D341Med (cell line): ENCODE results near the gene CBFA2T3.

ENCODE experiments used
- DNase-seq: peaks from one replicate; pipeline ENCODE4 v3.0.0; 2012; ENCODE audit warnings: low spot score

CBFA2T3 gene

DNA sequence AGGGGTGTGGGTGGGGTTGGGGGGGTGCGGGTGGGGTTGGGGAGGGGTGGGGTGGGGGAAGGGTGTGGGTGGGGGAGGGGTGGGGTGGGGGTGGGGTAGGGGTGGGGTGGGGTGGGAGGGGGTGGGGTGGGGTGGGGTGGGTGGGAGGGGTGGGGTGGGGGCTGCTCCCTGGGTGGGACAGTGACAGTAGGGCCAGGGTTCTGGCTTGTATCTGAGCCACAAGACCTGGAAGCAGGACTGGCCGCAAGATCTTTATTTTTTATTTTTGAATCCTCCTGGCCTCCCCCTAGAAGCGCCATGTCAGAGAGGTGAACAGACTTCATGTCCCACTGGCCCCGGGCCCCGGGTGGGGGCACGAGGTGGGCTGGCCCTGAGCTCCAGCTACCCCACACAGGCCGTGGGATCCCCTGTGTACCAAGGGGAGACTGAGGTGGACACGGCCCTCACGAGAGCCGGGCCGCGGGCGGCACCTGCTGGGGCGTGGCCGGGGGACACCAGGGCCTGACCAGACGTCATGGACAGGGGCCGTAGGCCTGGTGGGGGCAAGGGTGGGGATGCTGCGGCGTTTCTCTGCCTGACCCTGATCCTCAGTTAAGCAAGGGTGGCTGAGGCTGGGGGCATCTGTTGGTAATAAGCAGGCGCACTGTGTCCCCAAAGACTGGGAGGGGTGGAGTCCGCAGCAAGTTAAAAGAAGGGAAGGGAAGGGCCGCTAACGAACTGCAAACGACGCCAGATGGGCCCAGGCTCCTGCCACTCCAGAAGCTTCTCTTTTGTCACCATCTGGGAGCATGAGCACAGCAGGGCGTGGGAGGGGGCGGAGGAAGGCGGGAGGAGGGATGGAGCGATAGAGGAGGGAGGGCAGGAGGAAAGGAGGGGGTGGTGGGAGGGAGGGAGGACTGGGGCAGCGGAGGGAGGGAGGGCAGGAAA lies 88.3 kb downstream of the CBFA2T3 start:
- peak; percentile 79 for DNase-seq

DNA sequence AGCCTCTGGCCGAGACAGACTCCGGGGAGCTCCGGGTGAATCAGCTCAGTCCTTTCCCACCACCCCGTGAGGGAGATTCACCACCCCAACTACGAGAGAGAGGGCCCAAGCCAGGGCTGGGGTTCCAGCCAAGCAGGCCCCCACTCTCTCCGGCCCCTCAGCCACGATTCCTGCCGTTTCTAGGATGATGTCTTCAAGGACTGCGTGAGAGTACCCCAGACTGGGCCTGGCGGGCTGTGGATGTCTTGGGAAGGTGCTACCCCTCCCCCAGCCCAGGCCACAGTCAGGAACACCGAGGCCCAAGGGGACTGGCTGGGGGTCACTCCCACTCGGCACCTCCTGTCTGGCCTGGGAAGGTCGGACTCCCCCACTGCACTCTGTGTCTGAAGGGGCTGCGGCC lies 89.0 kb downstream of the CBFA2T3 start:
- no peak for DNase-seq

- no peak for DNase-seq
Measured at GRCh38 chr16:88886845-88887521, 90.0 kb downstream of the CBFA2T3 start.

DNA sequence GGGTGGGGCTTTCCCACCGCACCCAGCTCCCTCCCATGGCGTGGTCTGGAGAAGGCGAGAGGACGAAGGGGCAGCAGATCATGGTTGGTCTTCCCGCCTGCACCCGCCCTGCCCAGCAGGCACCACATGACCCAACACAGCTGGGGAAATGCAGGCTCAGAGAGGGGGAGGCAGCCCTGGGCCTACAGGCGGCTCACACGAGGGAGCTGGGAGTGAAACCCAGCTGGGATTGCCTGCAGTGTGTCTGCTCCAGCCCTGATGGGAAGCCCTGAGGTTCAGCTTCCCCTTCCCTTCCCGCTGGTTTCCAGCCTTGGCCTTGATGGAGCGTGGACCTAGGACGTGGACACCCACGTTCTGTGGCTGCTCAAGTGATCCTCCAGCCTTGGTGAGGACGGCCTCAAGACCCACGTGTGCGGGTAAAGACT lies 90.6 kb downstream of the CBFA2T3 start:
- no peak for DNase-seq

GRCh38 chr16:88885693-88886280 lies 91.2 kb downstream of the CBFA2T3 start:
- DNase-seq: no peak

DNA sequence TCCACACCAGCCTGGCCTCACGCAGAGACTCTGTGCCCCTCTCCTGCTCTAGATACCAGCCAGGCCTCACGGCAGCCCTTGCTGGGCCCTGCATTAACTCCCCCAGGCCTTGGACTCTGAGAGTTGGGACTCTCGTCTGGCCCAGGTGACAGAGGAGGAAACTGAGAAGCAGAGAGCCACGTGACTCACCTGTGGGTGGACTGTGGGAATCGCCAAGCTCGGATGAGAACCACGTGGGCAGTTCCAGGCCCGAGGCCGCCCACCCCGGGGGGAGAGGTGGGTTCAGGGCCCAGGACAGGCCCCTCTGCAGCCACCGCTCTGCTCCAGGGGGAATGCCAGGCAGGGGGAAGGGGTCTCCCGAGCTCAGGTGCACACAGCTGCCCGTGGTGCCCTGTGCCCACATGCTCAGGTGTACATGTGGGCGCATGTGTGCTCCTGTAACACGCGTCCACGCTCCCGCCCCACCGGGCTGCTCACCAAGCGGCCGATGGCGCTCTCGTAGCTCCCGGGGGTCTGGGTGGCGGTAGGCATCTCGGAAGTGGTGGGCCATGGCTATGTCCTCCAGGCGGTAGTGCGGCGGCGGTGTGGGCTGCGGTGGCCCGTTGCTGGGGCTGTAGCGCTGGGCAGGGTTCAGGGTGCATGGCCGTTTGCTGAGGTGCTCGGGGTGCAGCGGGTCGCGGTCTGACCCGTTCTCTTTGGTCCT lies 92.3 kb downstream of the CBFA2T3 start:
- DNase-seq: no peak

DNA sequence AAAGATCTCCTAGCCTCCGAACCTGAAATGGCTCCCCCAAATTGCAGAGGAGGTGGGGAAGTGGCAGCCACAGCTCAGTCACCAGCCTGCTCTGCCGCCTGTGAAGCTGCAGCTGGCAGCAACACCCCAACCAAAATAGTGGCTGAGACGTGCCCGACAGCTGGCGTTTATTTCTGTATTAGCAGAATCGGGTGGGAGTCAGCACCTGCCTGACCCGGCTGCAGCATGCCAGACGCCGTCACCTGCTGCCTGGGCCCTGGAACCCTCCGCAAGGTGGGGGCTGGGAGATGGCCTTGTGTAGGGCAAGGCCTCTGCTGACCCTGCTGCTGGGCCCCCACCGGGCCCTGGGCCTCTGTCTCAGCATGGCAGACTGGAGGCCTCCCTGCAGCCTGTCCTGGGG lies 93.1 kb downstream of the CBFA2T3 start:
- no peak for DNase-seq

- no peak for DNase-seq
Measured at GRCh38 chr16:88883117-88883895, 93.7 kb downstream of the CBFA2T3 start.

DNA sequence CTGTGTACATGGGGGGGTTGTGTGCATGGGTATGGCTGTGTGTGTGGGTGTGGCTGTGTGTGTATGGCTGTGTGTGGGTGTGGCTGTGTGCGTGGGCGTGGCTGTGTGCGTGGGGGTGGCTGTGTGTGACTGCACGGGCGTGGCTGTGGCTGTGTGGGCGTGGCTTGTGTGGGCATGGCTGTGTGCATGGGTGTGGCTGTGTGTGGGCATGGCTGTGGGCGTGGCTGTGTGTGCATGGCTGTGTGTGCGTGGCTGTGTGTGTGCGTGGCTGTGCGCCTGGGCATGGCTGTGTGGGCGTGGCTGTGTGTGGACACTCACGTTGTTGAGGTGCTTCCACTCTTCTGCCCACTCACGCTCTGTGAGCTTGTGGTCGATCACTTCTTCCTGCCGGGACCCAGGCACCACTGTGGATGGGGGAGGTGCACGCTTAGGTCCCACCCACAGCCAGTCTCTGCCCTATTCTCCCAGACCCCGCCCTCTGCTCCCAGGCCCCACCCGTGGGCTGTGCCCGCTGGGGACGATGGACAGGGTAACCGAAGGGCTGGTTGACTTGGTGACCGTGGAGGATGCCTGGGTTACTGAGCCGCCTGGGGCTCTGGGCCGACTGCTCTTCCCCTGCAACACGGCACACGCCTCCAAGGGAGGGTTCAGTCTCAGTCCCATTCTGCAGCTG lies 94.5 kb downstream of the CBFA2T3 start:
- DNase-seq: no peak

GRCh38 chr16:88881675-88882357 lies 95.2 kb downstream of the CBFA2T3 start:
- no peak for DNase-seq

- DNase-seq: no peak
Measured at GRCh38 chr16:88881007-88881615, 95.9 kb downstream of the CBFA2T3 start.

DNA sequence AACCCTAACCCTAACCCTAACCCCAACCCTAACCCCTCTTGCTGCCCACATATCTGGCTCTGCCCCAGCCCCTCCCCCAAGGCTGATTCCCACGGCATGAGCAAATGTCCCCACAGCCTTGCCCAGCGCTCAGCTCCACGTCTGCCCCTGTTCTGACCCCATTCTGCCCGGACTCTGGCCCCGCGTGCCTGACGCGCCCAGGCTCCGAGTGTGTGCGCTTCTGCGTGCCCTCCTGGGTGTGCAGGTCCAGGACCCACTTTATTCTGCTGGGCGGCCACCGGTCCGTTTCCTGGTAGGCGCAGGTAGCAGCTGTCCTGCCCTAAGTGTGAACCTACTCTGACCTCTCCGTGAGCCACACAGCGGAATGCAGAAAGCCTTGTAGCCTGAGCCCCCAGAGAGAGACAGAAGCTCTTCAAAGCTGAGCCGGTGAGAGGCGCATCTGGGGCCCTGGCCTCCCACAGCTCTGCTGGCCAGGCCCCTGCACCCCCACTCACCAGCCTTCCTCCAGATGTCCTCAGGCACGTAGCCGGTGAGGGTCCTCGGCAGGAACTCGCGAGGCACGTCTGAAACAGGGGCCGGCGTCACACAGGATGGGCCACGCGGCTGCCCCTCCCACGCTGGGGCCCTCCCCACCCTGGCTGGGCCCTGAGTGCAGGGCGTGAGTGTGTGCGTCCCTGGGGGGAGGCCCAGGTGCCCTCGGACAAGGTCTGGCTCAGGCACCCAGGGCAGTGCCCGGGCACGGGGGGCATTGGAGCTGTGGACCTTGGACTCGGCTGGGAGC lies 96.6 kb downstream of the CBFA2T3 start:
- no peak for DNase-seq

GRCh38 chr16:88879788-88880055 lies 97.3 kb downstream of the CBFA2T3 start:
- DNase-seq: no peak

- DNase-seq: no peak
Measured at GRCh38 chr16:88878967-88879787, 97.8 kb downstream of the CBFA2T3 start.

- no peak for DNase-seq
Measured at GRCh38 chr16:88878356-88878755, 98.7 kb downstream of the CBFA2T3 start.

GRCh38 chr16:88877564-88878289 lies 99.3 kb downstream of the CBFA2T3 start:
- DNase-seq: no peak

DNA sequence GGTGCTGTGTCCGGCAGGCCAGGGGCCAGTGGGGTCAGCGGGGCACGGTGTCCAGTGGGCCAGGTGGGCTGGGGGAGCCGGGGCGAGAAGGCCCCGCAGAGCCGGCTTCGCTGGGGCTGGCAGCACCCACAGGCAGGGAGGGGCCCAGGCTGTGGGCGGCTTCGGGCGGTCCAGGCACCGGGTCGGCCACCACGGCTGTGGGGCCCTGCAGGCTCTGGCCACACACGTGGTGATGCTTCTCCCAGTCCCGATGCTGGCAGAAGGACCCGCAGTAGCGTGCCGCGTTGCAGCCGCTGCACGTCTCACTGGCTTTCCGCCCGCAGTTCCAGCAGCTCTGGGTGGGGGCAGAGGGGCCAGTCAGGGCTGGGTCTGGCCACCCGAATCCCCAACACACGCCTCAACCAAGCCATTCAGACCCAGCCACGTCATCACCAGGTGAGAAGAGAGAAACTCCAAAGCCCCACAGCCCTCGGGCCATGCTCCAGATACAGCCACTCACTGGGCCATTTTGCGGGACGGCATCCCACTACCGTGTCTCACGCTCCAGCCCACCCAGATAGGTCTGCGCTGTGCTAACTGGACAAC lies 100.0 kb downstream of the CBFA2T3 start:
- no peak for DNase-seq
